SKM-1 treated with dmso at 0.1 percent for 144 hours (cell line): ENCODE data around the gene SRP19.
A peak's percentile ranks its signal among the peaks of the same experiment; 100 is the strongest.
"Not testable (repeated sequence)": the region's sequence is repeated elsewhere in the genome, so short reads cannot be mapped to it uniquely, and the experiment has no call there.

Experiments used
- DNase-seq: peaks from one replicate; lab custom pipeline; 2025; ENCODE audit not compliant: unreplicated experiment; lab: John Stamatoyannopoulos, UW

The SRP19 gene

GRCh38 chr5:112869948-112870347 is 8.9 kb downstream of the SRP19 start:
- DNase-seq, result no peak

DNA sequence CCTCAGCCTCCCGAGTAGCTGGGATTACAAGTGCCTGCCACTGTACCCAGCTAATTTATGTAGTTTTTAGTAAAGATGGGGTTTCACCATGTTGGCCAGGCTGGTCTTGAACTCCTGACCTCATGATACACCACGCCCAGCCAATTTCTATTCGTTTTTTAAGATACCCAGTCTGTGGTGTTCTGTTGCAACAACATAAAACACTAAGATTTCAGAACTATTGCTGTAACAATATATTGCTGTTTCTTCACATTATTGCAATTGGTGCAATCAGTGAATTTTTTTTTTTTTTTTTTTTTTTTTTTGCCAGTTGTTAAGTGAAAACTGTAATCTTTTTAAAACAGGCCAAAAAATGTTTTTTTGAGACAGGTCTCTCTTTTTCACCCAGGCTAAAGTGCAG is 9.9 kb downstream of the SRP19 start:
- no peak for DNase-seq

DNA sequence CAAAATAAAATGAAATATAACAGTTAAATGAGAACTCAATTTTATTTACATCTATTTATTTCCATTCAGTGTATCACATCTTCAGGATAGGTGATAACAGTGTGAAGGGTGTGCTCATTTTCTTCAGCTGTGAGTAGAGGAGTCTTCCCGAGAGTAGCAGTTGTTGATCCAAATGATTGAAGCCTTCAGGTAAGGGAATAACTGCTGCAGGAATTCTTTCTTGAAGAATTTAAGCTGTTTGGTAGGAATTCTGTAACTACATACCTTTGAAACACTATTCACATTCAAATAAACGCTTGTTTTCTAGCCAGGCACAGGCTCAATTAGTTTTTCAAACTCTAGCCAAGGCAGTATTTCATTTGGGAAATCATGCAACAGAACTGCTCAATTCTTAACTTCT is 15.3 kb downstream of the SRP19 start:
- DNase-seq, result no peak

GRCh38 chr5:112878101-112878500 is 17.0 kb downstream of the SRP19 start:
- no peak for DNase-seq

DNA sequence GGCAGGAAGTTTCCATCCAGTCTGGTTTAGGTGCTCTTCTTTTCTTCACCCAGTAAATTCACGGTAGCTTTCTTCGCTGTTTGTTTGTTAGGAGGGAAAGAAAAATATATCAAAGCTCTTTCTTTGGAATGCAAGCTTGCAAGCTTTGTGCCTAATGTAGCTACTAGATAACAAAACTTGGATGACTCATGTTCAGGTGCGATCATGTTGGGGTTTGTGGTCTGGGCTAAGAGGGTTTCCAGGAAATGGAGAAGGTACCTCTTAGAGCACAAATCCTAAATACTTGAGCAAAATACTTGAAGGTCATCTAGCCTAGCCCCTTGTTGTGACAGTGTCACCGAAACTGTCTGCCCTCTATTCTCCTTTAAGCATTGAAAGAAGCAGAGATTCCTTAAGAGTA is 17.7 kb downstream of the SRP19 start:
- DNase-seq, result no peak

DNA sequence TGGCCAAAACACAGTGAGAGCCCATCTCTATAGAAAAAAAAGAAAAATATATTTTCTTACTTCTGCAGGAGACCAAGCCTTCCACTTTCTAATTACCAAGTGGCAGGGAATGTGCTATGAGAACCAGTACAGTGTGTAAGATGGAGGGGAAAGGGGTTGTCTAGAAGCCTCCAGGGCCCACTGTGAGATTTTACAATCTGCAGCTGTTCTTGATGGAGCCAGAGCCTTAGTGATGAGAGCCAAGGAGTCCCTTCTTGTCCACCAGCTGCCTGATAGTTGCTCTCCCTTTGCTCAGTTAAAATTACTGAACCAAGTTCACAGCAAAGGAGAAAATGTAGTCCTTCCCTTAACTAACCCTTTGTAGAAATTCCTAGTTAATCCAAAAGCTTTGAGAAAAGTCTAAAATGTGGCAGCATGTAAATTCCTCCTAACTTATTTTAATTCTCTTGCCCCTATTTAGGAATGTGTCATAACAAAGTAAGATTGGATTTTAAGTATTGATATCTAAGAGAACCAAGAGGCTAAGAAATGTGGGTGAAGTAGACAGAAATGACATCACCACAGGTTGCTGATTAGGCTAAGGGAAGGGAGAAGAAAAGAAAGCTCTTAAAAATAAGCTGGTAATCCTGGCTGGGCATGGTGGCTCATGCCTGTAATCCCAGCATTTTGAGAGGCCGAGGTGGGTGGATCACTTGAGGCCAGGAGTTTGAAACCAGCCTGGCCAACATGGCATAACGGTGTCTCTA is 19.3 kb downstream of the SRP19 start:
- DNase-seq, result no peak

DNA sequence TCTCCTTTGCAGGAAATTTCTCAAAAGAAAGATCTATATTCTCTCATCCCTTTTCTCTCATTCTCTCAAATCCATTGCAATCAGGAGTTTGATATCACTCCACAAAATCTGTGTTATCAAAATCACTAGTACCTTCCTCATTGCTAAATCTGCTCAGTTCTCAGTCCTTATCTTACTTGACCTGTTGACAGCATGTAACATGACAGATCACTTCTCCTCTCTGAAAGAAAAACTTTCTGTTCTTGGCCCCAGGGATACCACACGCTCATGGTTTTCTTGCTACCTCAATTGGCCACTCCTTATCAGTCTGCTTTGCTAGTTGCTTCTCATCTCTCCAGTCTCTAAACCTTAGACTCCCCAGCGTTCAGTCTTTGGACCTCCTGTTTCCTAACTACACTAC is 22.1 kb downstream of the SRP19 start:
- no peak for DNase-seq

DNA sequence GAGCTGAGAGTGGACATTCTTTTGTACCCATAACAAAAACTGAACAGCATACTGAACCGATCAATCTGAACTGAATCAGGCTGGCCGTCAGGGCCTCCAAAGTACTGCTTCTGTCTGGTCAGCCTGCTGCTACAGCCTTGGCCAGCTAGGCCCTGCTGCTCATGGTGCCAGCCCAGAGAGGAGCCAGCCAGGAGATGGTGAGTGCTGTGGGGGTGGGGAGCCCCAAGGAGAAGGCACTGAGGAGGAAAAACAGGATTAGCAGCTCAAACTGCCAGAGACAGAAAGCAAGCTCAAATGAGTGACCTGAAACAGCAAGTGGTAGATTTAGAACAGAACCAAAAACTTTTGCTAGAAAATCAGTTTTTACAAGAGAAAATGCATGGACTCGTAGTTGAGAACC is 23.9 kb downstream of the SRP19 start:
- DNase-seq, result no peak

- DNase-seq, result no peak
Observed at GRCh38 chr5:112886975-112887374, 25.9 kb downstream of the SRP19 start.

DNA sequence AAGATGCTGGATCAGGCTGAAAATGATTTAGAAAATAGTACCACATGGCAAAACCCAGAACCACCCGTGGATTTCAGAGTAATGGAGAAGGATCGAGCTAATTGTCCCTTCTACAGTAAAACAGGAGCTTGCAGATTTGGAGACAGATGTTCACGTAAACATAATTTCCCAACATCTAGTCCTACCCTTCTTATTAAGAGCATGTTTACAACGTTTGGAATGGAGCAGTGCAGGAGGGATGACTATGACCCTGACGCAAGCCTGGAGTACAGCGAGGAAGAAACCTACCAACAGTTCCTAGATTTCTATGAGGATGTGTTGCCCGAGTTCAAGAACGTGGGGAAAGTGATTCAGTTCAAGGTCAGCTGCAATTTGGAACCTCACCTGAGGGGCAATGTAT is 31.0 kb downstream of the SRP19 start:
- DNase-seq, result not testable (repeated sequence)

- DNase-seq, result no peak
Observed at GRCh38 chr5:112892776-112893175, 31.7 kb downstream of the SRP19 start.

GRCh38 chr5:112895682-112896081 is 34.6 kb downstream of the SRP19 start:
- DNase-seq, result no peak

- DNase-seq, result no peak
Observed at GRCh38 chr5:112902561-112902960, 41.5 kb downstream of the SRP19 start.

DNA sequence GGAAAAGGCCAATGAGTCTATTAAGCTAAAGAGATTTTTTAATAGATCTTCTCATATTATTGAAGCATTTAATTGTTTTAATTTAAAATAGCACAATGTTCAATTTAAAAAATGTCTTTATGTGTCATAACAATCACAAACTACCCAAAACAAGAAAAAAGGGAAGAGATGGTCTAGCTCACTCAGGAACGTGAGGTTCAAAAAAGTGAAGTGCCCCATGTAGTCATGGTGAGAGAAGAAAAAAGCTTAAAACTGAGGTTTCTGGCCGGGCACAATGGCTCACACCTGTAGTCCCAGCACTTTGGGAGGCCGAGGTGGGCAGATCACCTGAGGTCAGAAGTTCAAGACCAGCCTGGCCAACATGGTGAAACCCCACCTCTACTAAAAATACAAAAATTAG is 43.9 kb downstream of the SRP19 start:
- peak; percentile 9 for DNase-seq

GRCh38 chr5:112906637-112907036 is 45.5 kb downstream of the SRP19 start:
- DNase-seq, result no peak

DNA sequence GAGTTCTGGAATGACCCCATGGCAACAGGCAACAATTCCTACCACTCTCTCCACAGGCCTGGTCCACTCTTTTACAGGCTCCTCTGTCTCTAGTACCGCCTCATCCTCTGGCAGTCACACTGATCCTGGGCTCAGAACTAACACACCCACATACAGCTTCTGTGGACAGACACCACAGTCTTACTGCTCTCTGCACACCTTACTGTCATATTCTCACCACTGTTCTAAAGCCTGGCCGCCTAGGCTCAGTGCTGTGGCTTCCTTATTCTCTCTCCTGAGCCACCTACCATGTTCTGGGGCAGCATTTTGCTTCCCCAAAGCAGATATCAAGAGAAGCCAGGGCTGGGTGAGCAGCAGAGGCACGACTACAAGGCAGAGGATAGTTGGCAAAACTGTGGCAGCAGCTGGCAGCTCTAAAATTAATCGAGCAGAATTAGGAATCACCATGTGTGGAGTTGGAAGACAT is 46.1 kb downstream of the SRP19 start:
- DNase-seq, result no peak

DNA sequence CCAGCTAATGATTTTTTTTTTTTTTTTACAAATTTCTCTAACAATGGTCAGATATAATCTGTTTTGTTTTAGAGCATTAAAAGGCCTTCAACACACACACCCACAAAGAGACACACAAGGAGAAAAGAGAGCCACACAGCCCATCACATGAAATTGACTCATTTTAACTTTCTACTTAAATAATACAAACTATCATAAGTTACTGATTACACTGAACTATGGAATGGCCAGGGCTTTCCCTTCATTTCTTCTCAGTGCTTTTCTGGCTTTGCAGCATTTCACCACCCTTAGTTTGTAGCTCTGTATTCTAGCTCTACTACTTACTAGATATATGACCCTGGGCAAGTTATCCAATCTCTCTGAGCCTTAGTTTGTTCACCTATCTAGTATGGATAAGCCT is 47.8 kb downstream of the SRP19 start:
- no peak for DNase-seq

GRCh38 chr5:112910529-112910928 is 49.4 kb downstream of the SRP19 start:
- DNase-seq, result no peak

GRCh38 chr5:112914584-112914983 is 53.5 kb downstream of the SRP19 start:
- no peak for DNase-seq

DNA sequence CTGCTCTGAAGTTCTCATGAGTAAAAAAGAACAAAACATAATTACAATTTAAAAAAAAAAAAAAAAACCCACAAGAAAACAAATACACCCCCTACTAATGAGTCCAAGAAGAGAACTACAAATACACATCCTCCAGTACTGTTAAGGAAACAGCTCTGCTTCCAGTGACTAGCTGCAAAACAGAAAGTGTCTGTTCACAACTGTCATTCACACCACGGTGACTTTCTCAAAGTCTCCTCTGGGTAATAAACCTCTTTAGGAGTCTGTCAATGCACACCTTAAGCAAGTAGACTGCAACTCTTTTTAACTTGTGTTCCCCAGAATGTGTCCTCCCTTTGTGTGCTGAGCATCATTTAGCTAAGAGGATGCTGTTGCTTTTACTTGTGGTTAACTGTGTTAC is 54.7 kb downstream of the SRP19 start:
- no peak for DNase-seq

- DNase-seq, result no peak
Observed at GRCh38 chr5:112917453-112917995, 56.4 kb downstream of the SRP19 start.

GRCh38 chr5:112918136-112918535 is 57.0 kb downstream of the SRP19 start:
- no peak for DNase-seq

GRCh38 chr5:112918679-112919078 is 57.6 kb downstream of the SRP19 start:
- DNase-seq, result no peak
